HepG2 (cell line): ENCODE measurements around the gene CHN2. TPM values are rescaled to one million over a fixed set of nuclear protein-coding genes. Genes with fewer than 3 reads are reported as not detected.

Experiments used
- ASH2L ChIP-seq: fragments of 300-600, 200-600 bp; sonication (generic); IDR thresholded peaks from 2 replicates; pipeline ENCODE4 v1.7.0; 2017; ENCODE audit warnings: low read depth, mild to moderate bottlenecking, moderate library complexity, mixed read lengths, low read length; ENCODE audit not compliant: insufficient read length
- GABPB1 ChIP-seq: IDR thresholded peaks from 2 replicates; pipeline ENCODE4 v1.6.1; 2016; ENCODE audit warnings: mild to moderate bottlenecking, missing genetic modification reagents, moderate library complexity, missing compliant biosample characterization
- KLF6 ChIP-seq: IDR thresholded peaks from 2 replicates; pipeline ENCODE4 v1.8.0; 2016; ENCODE audit warnings: missing biosample characterization, missing genetic modification reagents
- NFKB2 ChIP-seq: sonication (generic); formaldehyde crosslinking; IDR thresholded peaks from 2 replicates; pipeline ENCODE4 v1.4.0; 2020; ENCODE audit warnings: missing genetic modification reagents, borderline replicate concordance
- RAD51 ChIP-seq: fragments of 450-650 bp; IDR thresholded peaks from 2 replicates; pipeline ENCODE4 v1.6.1; 2016; ENCODE audit warnings: borderline replicate concordance
- RBM22 ChIP-seq: fragments of 200-400 bp; formaldehyde crosslinking; optimal IDR thresholded peaks from 2 replicates; pipeline ENCODE3; 2017; ENCODE audit warnings: mild to moderate bottlenecking, low read length, moderate library complexity
- SRF ChIP-seq: IDR thresholded peaks from 2 replicates; pipeline ENCODE4 v1.6.1; 2011; ENCODE audit warnings: mild to moderate bottlenecking, low read depth, low read length, moderate library complexity
- SRSF9 ChIP-seq: fragments of 200-400 bp; formaldehyde crosslinking; IDR thresholded peaks from 2 replicates; pipeline ENCODE4 v1.6.1; 2018; ENCODE audit warnings: borderline replicate concordance, mild to moderate bottlenecking, low read depth, low read length; ENCODE audit not compliant: insufficient read depth, poor library complexity, severe bottlenecking
- ZBED4 ChIP-seq: sonication (generic); formaldehyde crosslinking; IDR thresholded peaks from 2 replicates; pipeline ENCODE4 v1.4.0; 2020; ENCODE audit warnings: missing genetic modification reagents, borderline replicate concordance
- ZBTB42 ChIP-seq: sonication (generic); formaldehyde crosslinking; IDR thresholded peaks from 2 replicates; pipeline ENCODE4 v1.5.0; 2020; ENCODE audit warnings: mild to moderate bottlenecking, missing genetic modification reagents
- ZMYM3 ChIP-seq: sonication (generic); formaldehyde crosslinking; IDR thresholded peaks from 2 replicates; pipeline ENCODE4 v1.5.1; 2020; ENCODE audit warnings: mild to moderate bottlenecking, missing genetic modification reagents
- ZNF446 ChIP-seq: sonication (generic); formaldehyde crosslinking; IDR thresholded peaks from 2 replicates; pipeline ENCODE4 v1.5.0; 2020; ENCODE audit warnings: mild to moderate bottlenecking, missing genetic modification reagents
- ZNF546 ChIP-seq: sonication (generic); formaldehyde crosslinking; conservative IDR thresholded peaks from 2 replicates; pipeline ENCODE4 v1.8.1; 2023; ENCODE audit warnings: mild to moderate bottlenecking, missing genetic modification reagents
- ZNF678 ChIP-seq: sonication (generic); formaldehyde crosslinking; IDR thresholded peaks from 2 replicates; pipeline ENCODE4 v1.4.0; 2020; ENCODE audit warnings: mild to moderate bottlenecking, missing genetic modification reagents
- ZNF703 ChIP-seq: sonication (generic); formaldehyde crosslinking; IDR thresholded peaks from 2 replicates; pipeline ENCODE4 v1.5.1; 2020; ENCODE audit warnings: missing genetic modification reagents, mild to moderate bottlenecking, moderate library complexity, borderline replicate concordance
- ZNF891 ChIP-seq: sonication (generic); formaldehyde crosslinking; IDR thresholded peaks from 2 replicates; pipeline ENCODE4 v1.5.0; 2020; ENCODE audit warnings: mild to moderate bottlenecking, missing genetic modification reagents
- polyA plus RNA-seq, 8 experiments: library from polyadenylated mRNA; depleted of rRNA in 3 of 8; stranded (reverse) in 7 of 8; unstranded in 1 of 8; fragments of >200 nt; fragmentation: Illumina TruSeq in 4 of 8; extraction: Trizol in 4 of 8; gene quantifications; 2 replicates each; pipeline versions ENCODE4 v1.2.1 to v1.2.3, GENCODE V29; 2011 to 2016; ENCODE audit warnings: low read depth in 4 of 8, missing spikeins in 1 of 8, mixed read lengths in 1 of 8; ENCODE audit not compliant: insufficient read depth in 1 of 8
- total RNA-seq, 5 experiments: library from RNA; depleted of rRNA; stranded (reverse); fragments of >200 nt; fragmentation: Illumina TruSeq; extraction: Trizol; gene quantifications; 2 replicates each; pipeline ENCODE4 v1.2.3, GENCODE V29; 2016; ENCODE audit warnings: low read depth in 1 of 5
- TF ChIP-seq, protein P1 (sequence below): sonication (generic); formaldehyde crosslinking; IDR thresholded peaks from 2 replicates; pipeline ENCODE4 v1.5.0; 2020; ENCODE audit warnings: mild to moderate bottlenecking, missing genetic modification reagents
- TF ChIP-seq, protein P2 (sequence below): sonication (generic); formaldehyde crosslinking; IDR thresholded peaks from 2 replicates; pipeline ENCODE4 v1.4.0; 2020; ENCODE audit warnings: missing genetic modification reagents
- TF ChIP-seq, protein P3 (sequence below): IDR thresholded peaks from 2 replicates; pipeline ENCODE4 v1.6.1; 2016

Gene CHN2
- total and polyA plus RNA-seq, 2 of the 13 experiments (the other 11 are each of a cell fraction or from before 2014, with no cell fraction given): 23.5 to 30.5 TPM

DNA sequence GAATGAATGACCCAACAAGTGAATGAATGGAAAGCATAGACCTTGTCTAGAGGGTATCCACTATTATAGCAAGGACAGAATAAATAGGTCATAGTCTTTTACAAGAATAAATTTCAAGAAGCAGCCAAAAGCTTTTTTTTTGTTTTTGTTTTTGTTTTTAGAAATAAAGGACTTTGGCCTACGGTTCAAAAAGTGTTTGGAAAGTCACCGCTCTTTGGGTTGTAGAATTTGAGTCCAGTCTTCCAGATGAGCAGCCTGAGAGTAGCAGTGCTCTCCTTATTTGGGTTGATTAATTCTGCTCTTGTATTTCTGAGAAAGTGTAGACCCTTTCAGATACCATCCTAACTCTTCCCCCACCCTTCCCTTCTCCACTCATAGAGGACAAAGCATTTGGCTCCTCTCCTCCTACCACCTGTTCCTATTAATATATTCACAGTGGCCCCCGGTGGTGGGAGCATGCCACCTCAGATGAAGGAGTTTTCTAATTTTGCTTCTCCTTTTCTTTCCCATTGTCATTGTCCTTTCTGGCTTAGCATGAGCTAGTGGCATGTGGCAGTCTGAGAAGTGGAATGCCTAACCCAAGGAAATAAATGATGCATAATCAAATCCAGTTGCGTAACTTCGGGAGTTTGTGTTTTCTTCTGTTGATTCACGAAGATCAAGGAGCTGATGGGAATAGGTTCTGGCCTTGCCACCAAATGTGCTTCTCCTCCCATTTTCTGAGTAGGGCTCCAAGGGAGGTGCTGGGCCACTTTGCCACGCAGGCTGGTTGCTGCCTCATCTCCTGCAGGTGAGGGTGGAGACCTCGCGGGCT is 114.7 kb downstream of the CHN2 start (continued):
- TF ChIP-seq ZBED4 (CRISPR knock-in tag) (no peak), RBM22 (peak; percentile 52), ZNF546 (CRISPR knock-in tag) (no peak), ZNF446 (CRISPR knock-in tag) (no peak), ASH2L (no peak), ZMYM3 (no peak), SRSF9 (no peak), ZNF678 (CRISPR knock-in tag) (no peak), KLF6 (no peak), GABPB1 (no peak), NFKB2 (CRISPR knock-in tag) (no peak), ZNF891 (CRISPR knock-in tag) (no peak), RAD51 (no peak), SRF (no peak), ZBTB42 (CRISPR knock-in tag) (no peak), ZNF703 (CRISPR knock-in tag) (no peak)
- TF ChIP-seq, protein P1, sequence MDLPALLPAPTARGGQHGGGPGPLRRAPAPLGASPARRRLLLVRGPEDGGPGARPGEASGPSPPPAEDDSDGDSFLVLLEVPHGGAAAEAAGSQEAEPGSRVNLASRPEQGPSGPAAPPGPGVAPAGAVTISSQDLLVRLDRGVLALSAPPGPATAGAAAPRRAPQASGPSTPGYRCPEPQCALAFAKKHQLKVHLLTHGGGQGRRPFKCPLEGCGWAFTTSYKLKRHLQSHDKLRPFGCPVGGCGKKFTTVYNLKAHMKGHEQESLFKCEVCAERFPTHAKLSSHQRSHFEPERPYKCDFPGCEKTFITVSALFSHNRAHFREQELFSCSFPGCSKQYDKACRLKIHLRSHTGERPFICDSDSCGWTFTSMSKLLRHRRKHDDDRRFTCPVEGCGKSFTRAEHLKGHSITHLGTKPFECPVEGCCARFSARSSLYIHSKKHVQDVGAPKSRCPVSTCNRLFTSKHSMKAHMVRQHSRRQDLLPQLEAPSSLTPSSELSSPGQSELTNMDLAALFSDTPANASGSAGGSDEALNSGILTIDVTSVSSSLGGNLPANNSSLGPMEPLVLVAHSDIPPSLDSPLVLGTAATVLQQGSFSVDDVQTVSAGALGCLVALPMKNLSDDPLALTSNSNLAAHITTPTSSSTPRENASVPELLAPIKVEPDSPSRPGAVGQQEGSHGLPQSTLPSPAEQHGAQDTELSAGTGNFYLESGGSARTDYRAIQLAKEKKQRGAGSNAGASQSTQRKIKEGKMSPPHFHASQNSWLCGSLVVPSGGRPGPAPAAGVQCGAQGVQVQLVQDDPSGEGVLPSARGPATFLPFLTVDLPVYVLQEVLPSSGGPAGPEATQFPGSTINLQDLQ: no peak
- TF ChIP-seq, protein P2, sequence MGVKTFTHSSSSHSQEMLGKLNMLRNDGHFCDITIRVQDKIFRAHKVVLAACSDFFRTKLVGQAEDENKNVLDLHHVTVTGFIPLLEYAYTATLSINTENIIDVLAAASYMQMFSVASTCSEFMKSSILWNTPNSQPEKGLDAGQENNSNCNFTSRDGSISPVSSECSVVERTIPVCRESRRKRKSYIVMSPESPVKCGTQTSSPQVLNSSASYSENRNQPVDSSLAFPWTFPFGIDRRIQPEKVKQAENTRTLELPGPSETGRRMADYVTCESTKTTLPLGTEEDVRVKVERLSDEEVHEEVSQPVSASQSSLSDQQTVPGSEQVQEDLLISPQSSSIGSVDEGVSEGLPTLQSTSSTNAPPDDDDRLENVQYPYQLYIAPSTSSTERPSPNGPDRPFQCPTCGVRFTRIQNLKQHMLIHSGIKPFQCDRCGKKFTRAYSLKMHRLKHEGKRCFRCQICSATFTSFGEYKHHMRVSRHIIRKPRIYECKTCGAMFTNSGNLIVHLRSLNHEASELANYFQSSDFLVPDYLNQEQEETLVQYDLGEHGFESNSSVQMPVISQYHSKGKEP (CRISPR knock-in tag): no peak
- TF ChIP-seq, protein P3, sequence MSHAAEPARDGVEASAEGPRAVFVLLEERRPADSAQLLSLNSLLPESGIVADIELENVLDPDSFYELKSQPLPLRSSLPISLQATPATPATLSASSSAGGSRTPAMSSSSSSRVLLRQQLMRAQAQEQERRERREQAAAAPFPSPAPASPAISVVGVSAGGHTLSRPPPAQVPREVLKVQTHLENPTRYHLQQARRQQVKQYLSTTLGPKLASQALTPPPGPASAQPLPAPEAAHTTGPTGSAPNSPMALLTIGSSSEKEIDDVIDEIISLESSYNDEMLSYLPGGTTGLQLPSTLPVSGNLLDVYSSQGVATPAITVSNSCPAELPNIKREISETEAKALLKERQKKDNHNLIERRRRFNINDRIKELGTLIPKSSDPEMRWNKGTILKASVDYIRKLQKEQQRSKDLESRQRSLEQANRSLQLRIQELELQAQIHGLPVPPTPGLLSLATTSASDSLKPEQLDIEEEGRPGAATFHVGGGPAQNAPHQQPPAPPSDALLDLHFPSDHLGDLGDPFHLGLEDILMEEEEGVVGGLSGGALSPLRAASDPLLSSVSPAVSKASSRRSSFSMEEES (CRISPR knock-in tag): no peak
